Brain pericyte (primary cell): ENCODE results near the gene METAP2.
"Not testable (repeated sequence)": the region's sequence is repeated elsewhere in the genome, so short reads cannot be mapped to it uniquely, and the experiment has no call there.

ENCODE experiments used
- DNase-seq: peaks from one replicate; pipeline ENCODE4 v3.0.0-alpha.2; 2012; ENCODE audit warnings: low read depth, low spot score

The METAP2 gene

DNA sequence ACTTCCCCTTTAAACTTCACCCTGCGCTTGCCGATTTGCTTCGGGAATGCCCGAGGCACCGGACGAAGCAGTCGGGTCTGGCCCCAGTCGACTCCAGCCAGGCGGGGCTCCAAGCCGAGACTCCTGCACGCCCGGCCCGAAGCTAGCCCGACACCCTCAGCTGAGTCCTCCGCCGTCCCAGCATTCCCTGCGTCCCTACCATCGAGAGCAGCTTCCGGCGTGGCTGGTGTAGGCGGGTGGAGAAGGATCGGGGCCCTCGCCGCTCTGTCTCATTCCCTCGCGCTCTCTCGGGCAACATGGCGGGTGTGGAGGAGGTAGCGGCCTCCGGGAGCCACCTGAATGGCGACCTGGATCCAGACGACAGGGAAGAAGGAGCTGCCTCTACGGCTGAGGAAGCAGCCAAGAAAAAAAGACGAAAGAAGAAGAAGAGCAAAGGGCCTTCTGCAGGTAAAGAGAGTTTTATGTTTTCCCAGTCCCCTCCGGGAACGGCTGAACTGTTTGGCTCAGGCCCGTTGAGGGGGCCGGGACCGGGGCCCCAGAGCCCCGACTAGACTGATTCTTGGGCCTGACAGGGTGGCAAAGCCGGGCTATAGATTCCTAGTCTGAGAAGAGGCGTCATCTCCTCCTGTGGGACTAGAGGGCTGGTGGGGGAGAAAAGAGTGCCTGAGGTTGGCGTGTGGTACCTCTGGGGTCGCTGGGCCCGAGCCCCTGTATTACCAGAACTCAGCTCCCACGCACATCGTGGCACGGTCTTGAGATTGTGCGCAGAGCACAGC lies at the start of gene METAP2:
Gene METAP2, plus strand, starts transcription at position 269 of the 776 bp plus-strand sequence. Its CDS starts 28 bp downstream, at position 297.
- DNase-seq = peak; percentile 89

DNA sequence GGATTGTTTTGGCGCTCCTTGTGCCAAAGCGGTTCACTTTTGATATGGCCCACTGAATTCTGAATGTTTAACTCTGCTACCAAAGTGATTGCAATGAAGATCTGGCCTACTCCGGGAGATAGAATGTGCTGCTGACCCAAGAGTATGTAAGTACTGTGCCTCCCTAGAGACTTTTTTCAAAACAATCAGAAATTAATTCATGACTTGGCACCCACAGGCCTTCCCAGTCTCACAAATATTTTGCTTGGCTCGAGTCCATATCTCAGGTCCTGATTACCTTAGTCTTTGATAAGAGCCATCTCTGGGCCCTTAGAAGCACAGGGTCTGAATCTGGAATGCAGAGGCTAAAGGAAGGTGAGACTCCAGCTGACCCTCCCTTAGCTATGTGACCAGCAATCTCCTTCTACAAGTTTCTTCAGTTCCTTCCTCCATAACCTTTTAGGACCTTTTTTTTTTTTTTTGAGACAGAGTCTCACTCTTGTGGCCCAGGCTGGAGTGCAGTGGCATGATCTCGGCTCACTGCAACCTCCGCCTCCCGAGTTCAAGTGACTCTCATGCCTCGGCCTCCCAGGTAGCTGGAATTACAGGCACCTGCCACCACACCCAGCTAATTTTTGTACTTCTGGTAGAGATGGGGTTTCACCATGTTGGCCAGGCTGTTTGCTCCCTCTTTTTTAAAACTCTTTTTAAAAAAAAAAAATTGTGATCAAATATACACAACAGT lies 49.5 kb upstream of the METAP2 start:
- no peak for DNase-seq

DNA sequence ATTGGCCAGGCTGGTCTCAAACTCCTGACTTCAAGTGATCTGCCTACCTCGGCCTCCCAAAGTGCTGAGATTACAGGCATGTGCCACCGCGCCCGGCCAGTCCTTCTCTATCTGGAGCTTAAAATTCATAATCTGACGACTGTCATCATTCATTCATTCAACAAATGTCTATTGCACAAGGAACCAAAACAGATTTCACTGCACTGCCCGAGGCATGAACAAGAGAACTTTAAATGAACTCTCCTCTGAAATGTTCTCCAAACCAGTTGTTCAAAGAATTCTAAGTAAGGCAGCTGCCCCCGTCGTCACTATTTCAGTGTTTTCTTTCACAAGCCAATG lies 44.8 kb upstream of the METAP2 start:
- DNase-seq = no peak

DNA sequence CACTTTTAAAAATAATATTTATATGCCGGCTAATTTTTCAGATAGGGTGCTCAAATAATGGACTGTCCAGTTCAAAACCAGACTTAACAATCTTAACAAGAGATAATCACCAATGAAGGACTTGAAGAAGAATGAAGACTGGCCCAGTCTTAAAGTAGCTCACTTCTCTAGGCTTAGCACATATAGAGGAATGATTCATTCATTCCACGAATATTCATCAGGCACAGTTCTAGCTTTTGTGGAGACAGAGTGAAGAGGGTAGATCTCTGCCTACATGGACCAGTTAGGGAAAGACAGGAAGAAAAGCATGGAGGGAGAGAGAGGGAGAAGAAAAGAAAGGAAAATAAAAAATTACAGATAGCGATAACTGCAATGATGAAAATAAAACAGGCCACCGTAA lies 42.8 kb upstream of the METAP2 start:
- DNase-seq = no peak

DNA sequence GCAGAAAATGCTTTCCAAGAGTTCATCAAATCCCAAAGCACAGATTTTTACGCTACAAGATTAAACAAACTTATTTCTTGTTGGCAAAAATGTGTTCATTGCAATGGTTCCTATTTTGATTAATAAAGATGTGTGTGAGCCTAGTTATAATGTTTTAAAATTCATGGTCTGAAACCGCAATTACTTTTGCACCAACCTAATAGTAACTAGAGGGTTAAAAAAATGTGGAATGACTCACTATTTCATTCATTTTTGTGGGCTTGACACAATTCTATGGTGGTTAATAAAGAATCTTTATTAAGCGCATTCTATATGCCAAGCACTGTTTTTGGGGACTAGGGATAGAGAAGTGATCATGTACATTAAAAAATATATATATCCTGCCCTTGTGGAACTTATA lies 38.6 kb upstream of the METAP2 start:
- DNase-seq = no peak

DNA sequence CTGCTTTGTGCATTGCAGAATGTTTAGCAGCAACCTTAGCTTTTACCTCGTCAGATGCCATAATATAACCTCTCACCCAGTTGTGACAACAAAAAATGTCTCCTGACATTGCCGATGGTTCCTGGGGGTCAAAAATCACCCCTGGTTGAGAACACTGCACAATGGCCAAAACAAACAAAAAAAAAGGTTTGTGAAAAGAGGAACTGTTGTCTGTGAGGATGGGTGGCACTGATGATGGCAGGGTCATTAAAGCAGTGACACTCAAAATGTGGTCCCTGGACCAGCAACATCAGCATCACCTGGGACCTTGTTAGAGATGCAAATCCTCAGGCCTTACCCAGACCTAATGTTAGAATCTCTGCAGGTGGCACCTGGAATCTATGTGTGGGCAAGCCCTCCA lies 36.4 kb upstream of the METAP2 start:
- no peak for DNase-seq

DNA sequence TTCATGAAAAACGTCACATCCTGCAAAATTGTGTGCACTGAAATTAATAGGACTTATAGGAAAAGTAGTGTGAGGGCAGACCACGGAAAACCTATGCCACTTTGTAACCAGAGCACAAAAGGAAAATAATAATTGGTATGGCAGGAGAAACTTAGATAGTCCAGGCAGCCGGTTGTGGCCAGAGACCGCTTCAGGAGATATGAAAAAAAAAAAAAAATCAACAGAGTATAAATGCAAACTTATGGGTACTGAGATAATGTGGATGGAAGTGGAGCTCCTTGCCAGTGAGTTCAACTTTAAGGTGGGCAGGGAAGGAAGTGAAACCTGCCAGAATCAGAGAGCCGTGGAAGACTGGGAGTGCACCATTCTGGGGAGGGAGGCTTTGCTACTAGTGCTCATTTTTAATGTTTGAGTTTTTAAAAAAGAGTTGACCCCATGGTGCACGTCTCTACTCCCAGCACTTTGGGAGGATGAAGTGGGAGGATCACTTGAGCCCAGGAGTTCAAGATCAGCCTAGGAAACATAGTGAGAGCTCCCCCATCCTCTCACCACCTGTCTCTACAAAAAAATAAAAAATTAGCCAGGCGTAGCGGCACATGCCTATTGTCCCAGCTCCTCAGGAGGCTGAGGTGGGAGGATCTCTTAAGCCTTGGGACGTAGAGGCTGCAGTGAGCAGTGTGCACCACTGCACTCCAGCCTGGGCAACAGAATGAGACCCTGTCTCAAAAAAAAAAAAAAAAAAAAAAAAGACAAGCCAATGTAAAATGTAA lies 34.3 kb upstream of the METAP2 start:
- DNase-seq = no peak

DNA sequence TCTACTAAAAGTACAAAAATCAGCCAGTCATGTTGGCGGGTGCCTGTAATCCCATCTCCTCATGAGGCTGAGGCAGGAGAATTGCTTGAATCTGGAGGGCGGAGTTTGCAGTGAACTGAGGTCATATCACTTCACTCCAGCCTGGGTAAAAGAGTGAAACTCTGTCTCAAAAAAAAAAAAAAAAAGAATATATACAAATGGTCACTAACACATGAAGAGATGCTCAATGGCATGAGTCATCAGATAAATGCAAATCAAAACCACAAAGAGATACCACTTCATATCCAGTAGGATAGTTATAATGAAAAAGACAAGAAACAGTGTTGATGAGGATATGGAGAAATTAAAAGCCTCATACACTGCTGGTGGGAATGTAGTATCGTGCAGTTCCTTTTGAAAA lies 33.6 kb upstream of the METAP2 start:
- no peak for DNase-seq

DNA sequence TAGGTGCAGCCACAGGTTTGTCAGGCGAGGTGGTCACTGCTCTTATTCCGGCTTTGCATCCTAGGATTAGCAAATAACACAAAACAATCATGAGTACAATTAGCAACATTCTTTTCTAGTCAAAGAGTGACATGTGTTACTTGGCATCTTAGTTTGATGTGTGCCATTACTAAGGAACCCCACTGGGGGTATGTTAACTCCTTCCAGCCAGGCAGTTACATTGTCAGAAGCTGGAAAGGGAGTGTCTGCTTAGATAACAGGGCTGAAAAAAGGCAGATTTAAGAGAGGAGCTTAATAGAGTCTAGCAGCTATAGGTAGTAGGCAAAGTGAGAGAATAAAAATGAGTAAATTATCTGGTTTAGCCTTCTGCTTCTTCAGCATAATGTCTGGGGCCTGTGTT lies 30.5 kb upstream of the METAP2 start:
- DNase-seq = no peak

DNA sequence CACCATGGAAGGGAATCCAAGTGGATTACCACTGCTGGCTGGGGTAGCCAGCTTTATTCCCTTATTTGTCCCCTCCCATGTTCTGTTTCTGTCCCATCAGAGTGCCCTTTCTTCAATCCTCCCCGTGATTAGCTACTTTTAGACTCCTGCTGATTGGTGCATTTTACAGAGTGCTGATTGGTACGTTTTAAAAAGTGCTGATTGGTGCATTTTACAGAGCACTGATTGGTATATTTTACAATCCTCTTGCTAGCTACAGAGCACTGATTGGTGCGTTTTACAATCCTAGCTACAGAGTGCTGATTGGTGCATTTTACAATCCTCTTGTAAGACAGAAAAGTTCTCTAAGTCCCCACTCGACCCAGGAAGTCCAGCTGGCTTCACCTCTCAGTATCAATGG lies 28.9 kb upstream of the METAP2 start:
- DNase-seq = not testable (repeated sequence)

DNA sequence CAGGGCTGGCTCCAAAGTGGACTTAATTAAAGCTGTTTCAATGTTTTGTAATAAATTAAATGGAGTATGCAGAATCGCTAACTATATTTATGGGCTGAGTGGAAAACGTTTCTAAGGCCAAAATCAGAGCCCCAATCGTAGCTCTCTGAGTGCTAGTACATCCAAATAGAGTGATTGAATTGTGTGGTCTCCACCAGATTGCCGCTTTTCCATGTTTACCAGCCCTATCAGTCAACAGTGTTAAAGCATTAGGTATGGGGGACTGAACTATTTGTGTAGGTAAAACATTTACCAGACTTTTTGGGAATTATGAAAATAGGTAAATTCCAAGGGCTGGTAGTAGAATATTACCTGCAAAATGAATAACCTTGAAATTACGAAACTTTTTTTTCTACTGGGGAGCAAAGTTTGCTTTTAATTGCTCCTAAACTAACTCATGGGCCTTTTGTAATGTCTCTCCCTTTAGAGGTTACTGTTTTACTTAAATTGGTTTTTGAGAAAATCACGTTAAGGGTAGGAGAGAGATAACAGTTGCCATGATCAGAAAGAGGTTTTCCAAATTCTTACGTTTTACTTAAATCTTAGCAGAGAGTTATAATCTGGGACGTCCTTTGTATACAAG lies 28.0 kb upstream of the METAP2 start:
- no peak for DNase-seq

DNA sequence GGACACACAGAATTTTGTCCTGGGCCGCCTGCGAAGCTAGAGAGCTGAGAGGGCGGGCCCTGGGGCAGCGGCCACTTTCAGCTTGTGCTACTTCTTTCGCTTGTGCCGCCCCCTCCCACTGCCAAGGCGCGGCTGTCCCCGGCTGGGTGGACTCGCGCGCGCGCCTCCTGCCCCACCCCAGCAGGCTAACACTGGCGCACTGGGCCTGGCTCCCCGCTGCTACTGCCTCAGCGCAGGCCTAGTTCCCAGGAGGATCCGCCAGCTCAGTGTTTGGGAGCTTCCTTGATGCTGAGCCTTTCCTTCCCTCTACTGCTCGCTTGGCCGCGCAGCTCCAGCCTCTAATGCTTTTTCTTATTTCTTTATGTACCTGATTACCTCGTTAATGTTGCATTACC lies 27.4 kb upstream of the METAP2 start:
- DNase-seq = peak; percentile 5

DNA sequence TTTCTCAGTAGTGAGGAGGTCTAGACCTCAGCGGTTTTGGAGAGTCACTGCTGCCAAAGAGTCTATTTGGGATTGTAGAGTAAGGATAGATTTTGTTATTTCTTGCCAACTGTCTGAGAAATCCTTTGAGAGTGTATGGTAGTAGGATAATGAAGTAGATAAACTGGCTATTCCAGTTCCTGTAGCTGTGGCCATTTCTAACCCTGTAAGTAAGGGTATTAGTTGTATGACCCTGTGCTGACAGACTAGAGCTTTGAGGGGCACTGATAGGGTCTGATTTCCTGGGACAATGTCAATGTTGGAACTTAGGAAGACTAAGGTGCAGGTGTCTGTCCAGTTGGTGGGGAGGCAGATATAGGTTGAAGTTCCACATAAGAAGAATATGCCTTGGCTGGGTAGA lies 24.3 kb upstream of the METAP2 start:
- not testable (repeated sequence) for DNase-seq

DNA sequence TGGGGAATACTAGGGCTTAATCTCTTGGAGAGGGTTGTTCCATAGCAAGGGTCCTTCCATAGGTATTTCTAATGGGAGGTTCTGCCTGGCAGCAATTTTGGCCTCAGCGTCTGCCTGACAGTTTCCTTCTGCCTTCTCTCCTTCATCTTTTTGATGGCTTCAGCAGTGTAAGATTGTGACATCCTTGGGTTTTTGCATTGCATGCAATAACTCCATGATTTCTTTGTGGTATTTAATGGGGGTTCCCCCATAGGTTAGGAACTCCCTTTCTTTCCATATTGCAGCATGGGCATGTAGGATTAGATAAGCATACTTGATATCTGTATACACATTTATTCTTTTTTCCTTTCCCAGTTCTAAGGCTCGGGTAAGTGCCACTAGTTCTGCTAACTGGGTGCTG lies 21.5 kb upstream of the METAP2 start:
- DNase-seq = not testable (repeated sequence)

DNA sequence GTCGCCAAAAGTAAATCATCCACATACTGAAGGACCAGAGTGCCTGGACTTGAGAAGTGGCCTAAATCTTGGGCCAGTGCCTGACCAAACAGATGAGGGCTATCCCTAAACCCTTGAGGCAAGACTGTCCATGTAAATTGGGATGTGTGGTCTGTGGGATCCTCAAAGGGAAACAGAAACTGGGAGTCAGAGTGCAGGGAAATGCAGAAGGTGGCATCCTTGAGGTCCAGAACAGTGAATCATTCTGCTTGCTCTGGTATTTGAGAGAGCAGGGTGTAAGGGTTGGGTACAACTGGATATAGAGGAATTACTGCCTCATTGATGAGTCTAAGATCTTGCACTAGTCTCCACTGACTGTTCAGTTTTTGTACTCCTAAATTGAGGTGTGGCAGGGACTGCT lies 20.1 kb upstream of the METAP2 start:
- DNase-seq = not testable (repeated sequence)

DNA sequence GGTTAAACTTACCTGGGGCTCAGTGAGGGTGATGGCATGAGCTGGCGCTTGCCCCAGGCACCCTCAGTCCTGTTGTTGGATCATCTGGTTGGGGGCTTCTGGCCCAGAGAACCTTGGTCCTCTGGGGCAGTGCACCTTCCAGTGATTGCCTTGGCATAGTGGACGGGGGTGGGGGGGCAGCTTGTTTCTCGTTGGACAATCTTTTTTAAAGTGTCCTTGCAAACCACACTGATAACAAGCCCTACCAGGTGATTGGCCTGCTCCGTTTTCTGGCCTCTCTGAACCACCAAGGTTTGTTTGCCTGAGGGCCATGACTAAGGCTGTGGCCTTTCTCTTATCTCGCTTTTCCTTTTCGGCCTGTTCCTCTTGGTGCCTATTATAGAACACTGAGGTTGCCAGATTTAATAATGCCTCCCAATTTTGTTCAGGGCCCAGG lies 19.2 kb upstream of the METAP2 start:
- DNase-seq = not testable (repeated sequence)

DNA sequence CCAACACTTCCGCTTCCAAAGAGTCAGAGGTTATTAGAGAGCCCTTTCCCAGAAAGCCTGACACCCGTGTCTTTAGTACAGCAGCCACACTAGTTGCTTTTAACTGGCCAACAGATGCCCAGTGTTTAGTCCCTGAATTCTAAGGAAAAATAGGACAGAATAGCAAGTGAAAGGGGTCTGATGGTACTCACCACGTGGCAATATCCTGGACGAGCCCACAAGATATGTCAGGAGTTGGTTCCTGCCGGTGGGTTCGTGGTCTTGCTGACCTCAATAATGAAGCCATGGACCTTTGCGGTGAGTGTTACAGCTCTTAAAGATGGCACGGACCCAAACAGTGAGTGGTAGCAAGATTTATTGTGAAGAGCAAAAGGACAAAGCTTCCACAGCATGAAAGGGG lies 16.3 kb upstream of the METAP2 start:
- not testable (repeated sequence) for DNase-seq

DNA sequence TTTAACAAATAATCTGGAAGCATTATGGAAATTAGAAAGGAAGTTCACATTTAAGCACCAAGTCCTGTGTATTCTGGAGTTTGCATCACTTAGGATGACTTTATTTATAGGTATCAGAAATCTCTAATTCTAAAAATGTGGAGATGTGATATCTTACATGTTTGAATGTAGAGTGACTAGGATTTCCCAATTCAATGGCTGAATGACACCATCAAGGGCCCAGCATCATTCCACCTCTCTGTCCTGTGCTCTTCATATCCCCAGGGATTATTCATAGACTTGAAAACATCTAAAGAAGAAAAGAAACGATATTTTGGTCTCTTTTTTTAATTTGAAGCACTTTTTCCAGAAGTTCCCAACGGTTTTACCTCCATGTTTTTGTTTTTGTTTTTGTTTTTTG lies 15.2 kb upstream of the METAP2 start:
- DNase-seq = no peak

DNA sequence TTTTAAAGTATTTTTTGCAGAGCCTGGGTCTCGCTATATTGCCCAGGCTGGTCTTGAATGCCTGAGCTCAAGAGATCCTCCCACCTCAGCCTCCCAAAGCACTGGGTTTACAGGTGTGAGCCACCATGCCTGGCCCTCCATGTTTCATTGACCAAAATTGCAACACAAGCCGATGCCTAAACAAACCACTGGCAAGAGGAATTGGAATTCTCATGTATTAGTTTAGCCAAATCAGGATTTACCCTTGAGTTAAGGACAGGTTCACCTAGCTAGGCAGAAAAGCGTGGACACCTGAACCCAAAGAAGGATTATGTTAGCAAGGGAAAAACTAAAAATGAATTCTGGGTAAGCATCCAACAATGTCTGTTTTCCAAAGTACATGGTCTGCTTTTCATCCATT lies 14.6 kb upstream of the METAP2 start:
- DNase-seq = no peak

DNA sequence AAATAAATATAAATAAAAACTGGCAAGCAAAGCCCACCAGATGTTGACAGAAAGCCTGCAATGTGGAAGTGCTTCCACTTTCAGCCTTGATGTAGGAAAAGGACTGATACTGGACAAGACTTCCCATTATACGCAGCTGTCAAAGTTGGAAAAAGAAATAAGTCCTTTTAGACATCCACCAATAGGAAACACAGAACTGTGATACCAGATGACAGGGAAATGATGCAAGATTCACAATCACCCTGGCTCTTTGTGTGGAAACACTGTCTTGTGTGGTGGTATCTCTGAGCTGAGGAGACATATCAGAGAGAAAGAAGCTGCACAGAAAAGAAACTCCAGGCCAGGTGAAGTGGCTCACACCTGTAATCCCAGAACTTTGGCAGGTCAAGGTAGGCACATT lies 13.8 kb upstream of the METAP2 start:
- no peak for DNase-seq

DNA sequence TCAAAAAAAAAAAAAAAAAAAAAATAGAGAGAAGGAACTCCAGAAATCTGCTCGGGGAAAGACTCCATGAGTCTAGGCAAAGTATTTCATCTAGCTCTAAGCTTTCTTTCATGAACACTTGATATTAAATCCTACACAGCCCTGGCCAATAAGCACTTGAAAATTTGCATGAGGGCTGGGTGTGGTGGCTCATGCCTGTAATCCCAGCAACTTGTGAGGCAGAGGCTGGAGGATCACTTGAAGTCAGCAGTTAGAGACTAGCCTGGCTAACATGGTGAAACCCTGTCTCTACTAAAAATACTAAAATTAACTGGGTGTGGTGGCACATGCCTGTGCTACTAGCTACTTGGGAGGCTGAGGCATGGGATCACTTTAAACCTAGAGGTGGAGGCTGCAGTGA lies 13.1 kb upstream of the METAP2 start:
- DNase-seq = no peak

DNA sequence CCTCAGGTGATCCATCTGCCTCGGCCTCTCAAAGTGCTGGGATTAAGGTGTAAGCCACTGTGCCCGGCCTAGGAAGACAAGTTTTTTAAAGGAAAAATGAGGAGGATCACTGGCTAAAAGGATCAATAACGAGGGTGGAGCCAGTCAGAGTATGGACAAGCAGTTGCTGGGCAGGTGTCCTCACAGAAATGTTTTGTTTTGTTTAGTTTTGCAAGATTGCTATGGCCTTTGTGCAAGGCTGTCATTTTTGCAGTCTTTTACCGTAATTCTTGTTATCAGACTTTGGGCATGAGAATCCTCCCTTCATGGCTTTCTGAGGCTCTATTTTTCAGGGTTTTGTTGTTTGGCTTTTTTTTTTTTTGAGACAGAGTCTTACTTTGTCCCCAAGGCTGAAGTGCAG lies 11.9 kb upstream of the METAP2 start:
- DNase-seq = no peak
